RWPE1 (cell line): Measurements from ENCODE around the gene CACNA2D3.

Source experiments
- CTCF ChIA-PET: fragments of 350-600 bp; sonication (Branson Sonifier 250); formaldehyde crosslinking; extraction: SDS; loops from one replicate; lab custom pipeline; 2021; lab: Yijun Ruan, JAX
- POLR2A ChIA-PET: fragments of 400-600 bp; formaldehyde crosslinking; extraction: SDS; loops from one replicate; lab custom pipeline; 2020; ENCODE audit warnings: antibody characterized with exemption; ENCODE audit not compliant: low non-redundant PET; lab: Yijun Ruan, JAX
- DNase-seq: peaks from one replicate; pipeline ENCODE4 v3.0.0; 2012; ENCODE audit warnings: low spot score
- H3K27ac ChIP-seq: fragments of 450-650 bp; 2 replicates; pipeline ENCODE4 v1.5.1; 2017
- TF ChIP-seq, protein P1 (sequence below): fragments of 450-650 bp; conservative IDR thresholded peaks from 2 replicates; pipeline ENCODE4 v1.5.1; 2017; ENCODE audit warnings: low read depth, mild to moderate bottlenecking

The CACNA2D3 gene

DNA sequence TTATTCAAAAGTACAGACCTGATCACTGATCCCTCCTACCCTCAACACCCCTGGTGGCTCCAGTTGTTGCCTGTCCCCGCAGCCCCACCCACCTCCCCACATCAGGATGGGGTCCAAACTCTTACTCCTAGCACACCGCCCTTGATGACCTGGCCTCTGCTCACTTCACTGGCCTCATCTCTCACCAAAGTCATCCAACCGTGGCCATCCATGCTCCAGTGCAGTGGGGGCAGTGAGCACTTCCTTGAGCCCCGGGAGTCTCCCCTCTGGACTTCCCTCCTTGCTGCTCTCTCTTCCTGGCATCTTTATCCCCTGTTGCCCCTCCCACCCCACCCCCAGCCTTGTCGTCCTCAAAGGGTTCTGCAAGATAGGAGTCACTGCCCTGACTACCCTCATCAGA lies 191.1 kb downstream of the CACNA2D3 start:
- DNase-seq: no peak
- no peak overlapping the region for H3K27ac ChIP-seq
- ChIA-PET POLR2A (no interaction called here), CTCF (no interaction called here)
- TF ChIP-seq, protein P1, sequence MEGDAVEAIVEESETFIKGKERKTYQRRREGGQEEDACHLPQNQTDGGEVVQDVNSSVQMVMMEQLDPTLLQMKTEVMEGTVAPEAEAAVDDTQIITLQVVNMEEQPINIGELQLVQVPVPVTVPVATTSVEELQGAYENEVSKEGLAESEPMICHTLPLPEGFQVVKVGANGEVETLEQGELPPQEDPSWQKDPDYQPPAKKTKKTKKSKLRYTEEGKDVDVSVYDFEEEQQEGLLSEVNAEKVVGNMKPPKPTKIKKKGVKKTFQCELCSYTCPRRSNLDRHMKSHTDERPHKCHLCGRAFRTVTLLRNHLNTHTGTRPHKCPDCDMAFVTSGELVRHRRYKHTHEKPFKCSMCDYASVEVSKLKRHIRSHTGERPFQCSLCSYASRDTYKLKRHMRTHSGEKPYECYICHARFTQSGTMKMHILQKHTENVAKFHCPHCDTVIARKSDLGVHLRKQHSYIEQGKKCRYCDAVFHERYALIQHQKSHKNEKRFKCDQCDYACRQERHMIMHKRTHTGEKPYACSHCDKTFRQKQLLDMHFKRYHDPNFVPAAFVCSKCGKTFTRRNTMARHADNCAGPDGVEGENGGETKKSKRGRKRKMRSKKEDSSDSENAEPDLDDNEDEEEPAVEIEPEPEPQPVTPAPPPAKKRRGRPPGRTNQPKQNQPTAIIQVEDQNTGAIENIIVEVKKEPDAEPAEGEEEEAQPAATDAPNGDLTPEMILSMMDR: no peak

DNA sequence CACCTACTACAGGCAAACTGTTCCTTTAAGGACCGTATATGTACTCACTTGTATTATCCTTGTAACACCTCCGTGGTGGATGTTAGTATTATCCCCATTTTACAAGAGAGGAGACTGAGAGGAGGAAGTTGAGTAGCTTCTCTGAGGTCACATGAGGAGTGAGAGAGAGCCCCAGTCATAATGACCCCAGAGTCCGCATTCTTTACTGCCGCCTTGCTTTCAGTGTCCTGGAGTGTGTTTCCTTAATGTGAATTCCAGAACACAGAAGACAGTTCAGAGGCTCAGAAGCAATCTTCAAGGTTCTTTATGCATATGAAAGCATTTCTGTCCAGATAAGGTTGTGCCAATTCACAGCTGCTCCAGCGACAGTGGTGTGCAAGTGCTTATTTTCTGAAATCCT lies 199.2 kb downstream of the CACNA2D3 start:
- H3K27ac ChIP-seq: no peak overlapping the region
- ChIA-PET CTCF (no interaction called here), POLR2A (no interaction called here)
- no peak for DNase-seq
- TF ChIP-seq, protein P1: no peak

DNA sequence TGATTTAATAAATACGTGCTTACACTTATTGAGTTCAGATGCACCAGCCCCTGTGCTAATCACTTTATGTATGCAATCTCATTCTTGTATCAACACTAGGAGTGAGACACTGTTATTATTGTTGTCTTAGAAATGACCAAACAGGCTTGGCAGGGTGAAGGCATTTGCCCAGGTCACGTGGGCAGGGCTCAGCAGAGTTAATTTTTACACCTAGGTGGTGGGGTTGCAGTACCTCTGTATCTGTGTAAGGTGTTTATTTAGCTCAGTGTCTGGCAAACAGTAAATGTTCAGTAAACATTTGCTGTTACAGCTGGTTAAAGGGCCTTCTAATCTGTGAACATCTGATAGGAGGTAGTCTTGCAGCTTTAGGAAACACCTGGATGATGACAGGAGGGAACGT lies 200.0 kb downstream of the CACNA2D3 start:
- ChIA-PET CTCF (no interaction called here), POLR2A (no interaction called here)
- H3K27ac ChIP-seq: no peak overlapping the region
- no peak for DNase-seq
- TF ChIP-seq, protein P1: no peak

DNA sequence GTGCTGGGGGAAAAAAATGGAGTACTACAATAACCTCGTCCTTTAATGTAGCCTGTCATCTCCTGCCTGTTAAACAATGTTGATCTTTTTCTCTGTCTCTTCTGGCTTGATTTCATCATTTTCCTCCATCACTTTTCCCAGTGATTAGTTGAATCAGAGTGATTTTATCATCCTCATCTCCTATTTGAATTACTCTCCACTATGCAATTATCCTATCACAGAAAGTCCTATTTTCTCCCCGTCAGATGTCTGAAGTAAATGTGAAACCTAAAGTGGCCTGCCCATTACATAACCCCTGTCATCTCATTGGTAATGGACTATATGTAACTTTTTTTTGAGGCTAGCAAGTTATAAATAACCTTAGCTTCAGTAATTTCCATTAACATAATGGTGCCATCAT lies 201.8 kb downstream of the CACNA2D3 start:
- no peak for DNase-seq
- TF ChIP-seq, protein P1: no peak
- ChIA-PET POLR2A (no interaction called here), CTCF (interaction anchor here (0.6 kb wide), 1 partner anchor 1660 kb away, joined by 5 read pairs; no protein-coding TSS in a partner anchor)
- H3K27ac ChIP-seq: no peak overlapping the region

DNA sequence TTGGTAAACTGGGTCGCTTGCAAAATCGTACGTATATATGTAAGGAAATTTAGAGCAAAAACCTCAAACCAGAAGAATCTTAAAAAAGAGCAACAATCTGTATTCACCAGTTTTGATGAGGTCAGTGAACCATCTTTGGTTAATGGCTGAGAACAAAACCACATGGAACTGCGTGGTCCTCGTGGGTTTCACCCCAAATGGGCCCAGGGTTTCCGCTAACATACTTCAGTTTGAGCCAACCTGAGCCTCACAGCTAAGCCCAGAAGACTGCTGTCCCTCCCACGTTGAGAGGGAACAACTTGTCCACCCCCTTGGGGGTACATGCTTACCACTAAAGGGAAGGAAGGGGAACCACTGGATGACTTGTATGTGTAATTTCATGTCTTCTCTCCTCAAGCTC lies 204.6 kb downstream of the CACNA2D3 start:
- TF ChIP-seq, protein P1: no peak
- DNase-seq: no peak
- POLR2A ChIA-PET: no interaction called here
- no peak overlapping the region for H3K27ac ChIP-seq
- CTCF ChIA-PET: no interaction called here

DNA sequence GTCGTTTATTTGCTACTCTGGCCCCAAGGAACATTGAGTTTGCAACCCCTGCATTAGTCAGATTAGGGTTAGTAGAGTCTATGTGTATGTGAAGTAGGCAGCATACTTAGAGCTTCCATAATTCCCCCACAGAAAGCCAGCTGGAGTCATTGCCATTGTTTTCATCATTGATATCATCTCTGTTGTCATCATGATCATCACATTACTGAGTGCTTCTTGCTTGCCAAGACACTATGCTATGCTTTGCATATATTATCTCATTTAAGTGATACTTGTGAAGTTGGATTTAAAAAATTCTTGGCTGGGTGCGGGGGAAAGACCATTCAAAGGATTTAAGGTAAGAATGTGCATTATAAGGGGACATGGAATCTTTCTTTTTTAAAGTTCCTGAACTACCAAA lies 209.0 kb downstream of the CACNA2D3 start:
- no peak overlapping the region for H3K27ac ChIP-seq
- TF ChIP-seq, protein P1: no peak
- POLR2A ChIA-PET: no interaction called here
- CTCF ChIA-PET: no interaction called here
- no peak for DNase-seq

DNA sequence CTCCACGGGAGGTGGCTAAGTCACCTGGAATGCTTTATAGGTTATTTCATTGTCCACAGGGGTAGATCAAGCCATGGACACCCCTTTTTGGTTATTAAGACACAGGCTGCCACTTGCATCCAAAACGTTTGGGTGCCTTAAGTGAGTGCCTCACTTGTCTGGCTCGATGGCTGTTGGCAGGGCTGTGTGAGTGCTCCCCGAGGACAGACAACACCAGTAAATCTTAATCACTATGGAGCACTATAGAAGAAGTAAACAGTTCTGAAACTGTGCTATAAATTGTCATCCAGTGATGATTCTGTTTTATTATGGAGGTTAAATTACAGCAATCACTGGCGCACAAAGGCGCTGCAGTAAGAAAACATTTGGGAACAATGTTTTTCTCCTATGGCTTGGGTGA lies 215.5 kb downstream of the CACNA2D3 start:
- TF ChIP-seq, protein P1: no peak
- CTCF ChIA-PET: no interaction called here

More for the DNA sequence above, 215.5 kb downstream of the CACNA2D3 start:
- no peak for DNase-seq
- H3K27ac ChIP-seq: no peak overlapping the region
- POLR2A ChIA-PET: no interaction called here
